Upper lobe of right lung (tissue), 1 donor: ENCODE measurements around the gene JPT1. TPM values are rescaled to one million over a fixed set of nuclear protein-coding genes. Genes with fewer than 3 reads are reported as not detected.

Experiments used
- ATAC-seq: fragments of 200-7000 bp; cut with Tn5 transposase; one replicate; pipeline ENCODE4 v1.9.1; 2020; ENCODE audit warnings: mild to moderate bottlenecking, moderate library complexity
- DNase-seq: peaks from one replicate; pipeline ENCODE4 v3.0.0-alpha.2; 2020
- H3K27ac ChIP-seq: fragments of 200-600 bp; one replicate; pipeline ENCODE4 v1.8.0; 2022
- H3K27me3 ChIP-seq: fragments of 200-600 bp; one replicate; pipeline ENCODE4 v1.8.0; 2022; ENCODE audit warnings: mild to moderate bottlenecking
- H3K36me3 ChIP-seq: fragments of 200-600 bp; one replicate; pipeline ENCODE4 v1.8.0; 2022
- H3K4me1 ChIP-seq: fragments of 200-600 bp; one replicate; pipeline ENCODE4 v1.8.0; 2022
- H3K4me3 ChIP-seq: fragments of 200-600 bp; one replicate; pipeline ENCODE4 v1.8.0; 2022; ENCODE audit warnings: mild to moderate bottlenecking
- H3K9me3 ChIP-seq: fragments of 200-600 bp; one replicate; pipeline ENCODE4 v1.8.0; 2022
- intact Hi-C: fragments of 100-400 bp; cut with DNase I; formaldehyde crosslinking; loops from one replicate; pipeline ENCODE4 v1.11.0; 2022
- total RNA-seq: library from RNA; stranded (reverse); fragmentation: NEBNext Ultra II Directional; extraction: Animal tissue kit (Norgen Biotek cat#: 25700); gene quantifications from one replicate; pipeline ENCODE4 v1.2.1, GENCODE V29; 2021
- TF ChIP-seq, protein P1 (sequence below): fragments of 200-600 bp; IDR thresholded peaks from one replicate; pipeline ENCODE4 v1.8.0; 2022; ENCODE audit warnings: antibody characterized with exemption
- donor health status: DM: no; HTN: yes; CAD: no; lungs with severe emphysema.

JPT1 gene
- total RNA-seq, 1 donor from 2014 or later: 47.8 TPM

DNA sequence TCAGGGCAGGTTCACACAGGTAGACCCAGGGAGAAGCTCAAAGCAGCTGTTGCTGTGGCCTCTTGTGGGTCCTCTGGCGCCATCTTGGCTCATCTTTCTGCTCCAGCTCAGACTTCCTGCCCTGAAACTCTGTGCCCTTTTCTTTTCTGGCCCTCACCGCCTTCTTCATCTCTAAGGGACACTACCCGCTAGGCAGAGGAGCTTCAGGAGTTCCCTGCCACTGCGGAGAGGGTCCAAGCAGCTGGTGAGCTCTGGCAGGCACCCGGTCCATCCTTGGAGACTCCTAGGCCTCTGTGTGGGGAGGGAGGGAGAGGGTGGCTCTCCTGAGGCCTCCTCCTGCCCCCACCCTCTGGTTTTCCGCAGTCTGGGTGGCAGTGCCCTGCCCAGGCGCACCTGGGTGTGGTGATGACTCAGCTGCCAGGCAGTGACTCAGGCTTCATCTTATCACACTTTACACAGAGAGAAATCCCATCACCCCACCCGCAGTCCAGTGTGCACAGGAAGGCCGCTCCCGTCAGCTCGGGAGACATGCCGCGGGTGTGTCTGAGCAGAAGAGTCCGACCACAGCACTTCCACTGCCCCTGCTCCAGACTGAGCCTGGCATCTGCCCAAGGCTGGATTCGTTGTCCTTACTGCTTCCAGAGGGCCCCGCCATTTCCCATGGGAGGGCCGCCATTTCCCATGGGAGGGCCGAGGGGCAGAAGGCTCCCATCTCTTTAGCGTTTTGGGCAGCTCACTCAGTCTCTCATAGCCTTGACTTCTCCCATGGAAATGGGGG is 30.1 kb downstream of the JPT1 start:
- Histone ChIP-seq H3K36me3 (peaks cover 18% of the 10 kb centered on the region), H3K27me3 (no peaks in the 10 kb centered on the region), H3K4me1 (peaks cover 14% of the 10 kb centered on the region), H3K9me3 (no peaks in the 10 kb centered on the region), H3K27ac (peak overlapping the region; percentile 72), H3K4me3 (no peak overlapping the region)
- DNase-seq (peak; percentile 74), ATAC-seq (peak; percentile 91)
- TF ChIP-seq, protein P1, sequence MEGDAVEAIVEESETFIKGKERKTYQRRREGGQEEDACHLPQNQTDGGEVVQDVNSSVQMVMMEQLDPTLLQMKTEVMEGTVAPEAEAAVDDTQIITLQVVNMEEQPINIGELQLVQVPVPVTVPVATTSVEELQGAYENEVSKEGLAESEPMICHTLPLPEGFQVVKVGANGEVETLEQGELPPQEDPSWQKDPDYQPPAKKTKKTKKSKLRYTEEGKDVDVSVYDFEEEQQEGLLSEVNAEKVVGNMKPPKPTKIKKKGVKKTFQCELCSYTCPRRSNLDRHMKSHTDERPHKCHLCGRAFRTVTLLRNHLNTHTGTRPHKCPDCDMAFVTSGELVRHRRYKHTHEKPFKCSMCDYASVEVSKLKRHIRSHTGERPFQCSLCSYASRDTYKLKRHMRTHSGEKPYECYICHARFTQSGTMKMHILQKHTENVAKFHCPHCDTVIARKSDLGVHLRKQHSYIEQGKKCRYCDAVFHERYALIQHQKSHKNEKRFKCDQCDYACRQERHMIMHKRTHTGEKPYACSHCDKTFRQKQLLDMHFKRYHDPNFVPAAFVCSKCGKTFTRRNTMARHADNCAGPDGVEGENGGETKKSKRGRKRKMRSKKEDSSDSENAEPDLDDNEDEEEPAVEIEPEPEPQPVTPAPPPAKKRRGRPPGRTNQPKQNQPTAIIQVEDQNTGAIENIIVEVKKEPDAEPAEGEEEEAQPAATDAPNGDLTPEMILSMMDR: no peak
- intact Hi-C loops: no loop called here

DNA sequence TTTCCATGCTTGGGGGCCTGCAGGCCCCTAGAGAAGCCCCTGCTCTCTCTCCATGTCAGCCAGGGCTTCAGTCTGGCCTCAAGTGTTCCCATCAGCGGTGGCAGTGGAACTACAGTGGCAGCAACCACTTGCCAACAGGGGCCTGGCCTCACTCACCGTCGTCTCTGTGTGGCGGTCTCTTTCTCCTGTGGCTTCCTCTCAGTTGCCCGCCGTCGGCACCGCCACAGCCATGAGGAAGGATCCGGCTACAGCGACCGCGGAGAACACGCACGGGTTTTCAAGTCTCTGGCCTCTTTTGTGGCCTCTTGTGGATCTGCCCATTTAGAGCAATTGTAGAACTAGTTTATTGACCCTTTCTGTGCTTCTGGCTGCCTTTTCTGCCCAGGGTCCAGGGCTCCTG is 36.0 kb downstream of the JPT1 start:
- intact Hi-C loops: no loop called here
- Histone ChIP-seq H3K4me1 (peaks cover 16% of the 10 kb centered on the region), H3K9me3 (no peaks in the 10 kb centered on the region), H3K27me3 (no peaks in the 10 kb centered on the region), H3K27ac (no peak overlapping the region), H3K4me3 (no peak overlapping the region), H3K36me3 (peaks cover 13% of the 10 kb centered on the region)
- DNase-seq (no peak), ATAC-seq (no peak)
- TF ChIP-seq, protein P1: no peak

DNA sequence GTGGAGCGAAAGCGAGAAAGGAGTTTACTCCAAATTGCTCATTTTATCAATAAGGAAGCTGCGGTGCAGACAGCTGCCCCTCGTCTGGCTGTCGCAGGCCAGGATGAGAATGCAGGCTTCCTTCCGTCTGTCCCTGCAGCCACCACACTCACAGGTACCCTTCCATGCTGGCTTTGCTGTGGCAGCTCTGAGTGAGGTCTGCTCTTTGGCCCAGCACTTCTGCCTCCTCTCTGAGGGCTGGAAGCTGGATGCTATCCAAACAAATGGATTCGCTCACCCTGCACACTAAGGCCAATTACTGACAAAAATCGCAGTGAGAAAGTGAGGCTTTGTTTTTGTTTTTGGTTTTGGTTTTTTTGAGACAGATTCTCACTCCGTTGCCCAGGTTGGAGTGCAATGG is 37.6 kb downstream of the JPT1 start:
- Histone ChIP-seq H3K4me3 (no peak overlapping the region), H3K27me3 (no peaks in the 10 kb centered on the region), H3K4me1 (peaks cover 18% of the 10 kb centered on the region), H3K9me3 (no peaks in the 10 kb centered on the region), H3K36me3 (peaks cover 13% of the 10 kb centered on the region), H3K27ac (no peak overlapping the region)
- TF ChIP-seq, protein P1: no peak
- DNase-seq (no peak), ATAC-seq (no peak)
- intact Hi-C loops: no loop called here

DNA sequence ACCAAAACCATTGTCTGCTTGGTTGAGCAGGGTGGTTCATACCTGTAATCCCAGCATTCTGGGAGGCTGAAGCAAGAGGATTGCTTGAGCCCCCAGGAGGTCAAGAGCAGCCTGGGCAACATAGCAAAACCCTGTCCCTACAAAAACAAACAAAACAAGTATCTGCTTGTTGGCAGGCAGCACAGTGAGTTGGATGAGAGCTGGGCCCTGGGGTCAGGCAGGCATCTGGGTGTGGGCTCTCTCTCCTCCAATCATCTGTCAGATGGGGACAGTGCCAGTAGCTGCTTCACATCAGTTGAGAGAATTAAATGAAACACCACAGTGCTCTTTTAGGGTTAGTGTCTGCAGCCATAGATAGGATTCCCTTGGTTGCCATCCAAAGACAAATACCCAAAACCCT is 38.8 kb downstream of the JPT1 start:
- no peak for DNase-seq
- TF ChIP-seq, protein P1: no peak
- Histone ChIP-seq H3K27ac (peak overlapping the region; percentile 85), H3K27me3 (no peaks in the 10 kb centered on the region), H3K36me3 (peaks cover 5% of the 10 kb centered on the region), H3K4me3 (no peak overlapping the region), H3K4me1 (peaks cover 28% of the 10 kb centered on the region), H3K9me3 (no peaks in the 10 kb centered on the region)
- no peak for ATAC-seq
- intact Hi-C loops: no loop called here

DNA sequence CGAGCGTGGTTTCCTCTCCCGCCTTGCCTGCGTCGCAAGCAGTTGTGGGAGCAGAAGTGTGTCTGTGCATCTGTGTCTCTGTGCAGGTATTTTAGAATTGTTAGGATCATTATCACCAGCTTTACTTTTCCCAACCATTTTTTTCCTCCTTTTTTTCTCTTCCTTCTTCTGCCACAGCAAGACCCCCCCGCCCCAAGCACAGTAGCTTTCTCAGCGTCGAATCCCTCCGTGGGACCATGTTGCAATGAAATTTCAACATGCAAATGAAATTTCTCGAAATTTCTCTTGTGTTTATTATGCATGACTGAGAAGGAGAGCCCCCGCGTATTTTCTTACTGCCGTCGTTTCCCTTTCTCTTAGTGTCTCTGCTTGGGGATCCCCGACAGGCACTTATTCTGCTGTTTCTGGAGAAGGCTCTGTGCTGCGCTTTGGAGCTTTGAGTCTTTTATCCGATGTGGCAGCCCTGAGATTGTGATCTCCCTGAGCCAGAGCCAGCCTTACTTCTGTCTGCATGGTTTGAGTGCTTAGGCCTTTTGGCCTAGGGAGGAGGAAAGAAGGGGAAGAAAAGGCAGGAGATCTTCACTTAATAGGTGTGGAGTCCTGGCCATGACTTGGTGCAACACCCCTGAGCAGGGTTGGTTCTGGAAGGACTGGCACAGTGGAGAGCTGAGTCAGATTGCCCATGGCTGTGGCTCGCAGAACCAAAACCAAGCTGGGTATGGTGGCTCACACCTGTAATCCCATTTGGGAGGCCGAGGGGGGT is 39.6 kb downstream of the JPT1 start:
- no peaks in the 10 kb centered on the region for H3K36me3 ChIP-seq
- peaks cover 28% of the 10 kb centered on the region for H3K4me1 ChIP-seq
- ATAC-seq (no peak), DNase-seq (no peak)
- no peaks in the 10 kb centered on the region for H3K27me3 ChIP-seq
- intact Hi-C loops: loop anchor here (5.0 kb wide), 1 partner anchor 58 kb away; no protein-coding TSS in a partner anchor
- H3K27ac ChIP-seq: peak overlapping the region; percentile 85
- TF ChIP-seq, protein P1: no peak
- H3K4me3 ChIP-seq: peak overlapping the region; percentile 59
- H3K9me3 ChIP-seq: no peaks in the 10 kb centered on the region
